Measurements from ENCODE around the gene TCF7.

Gene TCF7

DNA sequence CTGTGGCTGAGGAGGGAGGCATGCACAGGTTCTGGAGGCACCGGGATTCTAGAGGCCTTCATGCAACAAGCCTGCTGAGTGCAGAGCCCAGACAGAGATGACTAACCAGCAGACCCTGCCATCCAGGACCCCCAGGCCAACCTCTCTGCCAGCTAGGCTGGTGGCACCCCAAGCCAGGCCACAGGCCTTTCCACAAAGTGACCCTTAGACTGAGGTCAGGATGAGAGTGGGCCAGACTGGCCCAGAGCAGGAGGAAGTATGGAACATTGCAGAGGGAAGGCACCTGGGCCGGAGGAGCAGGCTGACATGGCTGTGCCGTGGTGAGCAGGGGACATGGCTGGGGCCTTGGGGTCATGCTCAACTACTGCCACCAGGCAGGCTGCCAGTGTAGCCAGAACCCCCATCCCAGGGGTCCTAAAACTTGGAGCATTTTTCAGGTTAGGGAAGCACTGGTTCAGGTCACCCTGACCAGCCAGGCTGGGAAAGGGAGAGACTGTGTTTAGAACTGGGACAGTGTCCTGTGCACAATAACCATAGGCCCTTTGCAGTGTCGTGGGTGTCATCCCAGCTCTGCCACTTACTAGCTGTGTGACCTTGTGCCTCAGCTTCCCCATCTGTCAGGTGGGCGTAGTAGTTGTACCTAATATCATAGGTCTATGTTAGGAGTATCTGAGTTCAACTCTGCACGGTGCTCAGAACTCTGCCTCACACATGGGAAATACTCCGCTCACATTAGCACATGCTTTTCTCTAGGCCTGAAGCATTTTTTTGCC lies 17.3 kb downstream of the TCF7 start:
- no peak for DNase-seq

- DNase-seq: no peak
Observed at GRCh38 chr5:134132372-134133187, 18.1 kb downstream of the TCF7 start.

- DNase-seq: no peak
Observed at GRCh38 chr5:134133188-134133994, 18.9 kb downstream of the TCF7 start.

- DNase-seq: no peak
Observed at GRCh38 chr5:134133995-134134541, 19.6 kb downstream of the TCF7 start.

DNA sequence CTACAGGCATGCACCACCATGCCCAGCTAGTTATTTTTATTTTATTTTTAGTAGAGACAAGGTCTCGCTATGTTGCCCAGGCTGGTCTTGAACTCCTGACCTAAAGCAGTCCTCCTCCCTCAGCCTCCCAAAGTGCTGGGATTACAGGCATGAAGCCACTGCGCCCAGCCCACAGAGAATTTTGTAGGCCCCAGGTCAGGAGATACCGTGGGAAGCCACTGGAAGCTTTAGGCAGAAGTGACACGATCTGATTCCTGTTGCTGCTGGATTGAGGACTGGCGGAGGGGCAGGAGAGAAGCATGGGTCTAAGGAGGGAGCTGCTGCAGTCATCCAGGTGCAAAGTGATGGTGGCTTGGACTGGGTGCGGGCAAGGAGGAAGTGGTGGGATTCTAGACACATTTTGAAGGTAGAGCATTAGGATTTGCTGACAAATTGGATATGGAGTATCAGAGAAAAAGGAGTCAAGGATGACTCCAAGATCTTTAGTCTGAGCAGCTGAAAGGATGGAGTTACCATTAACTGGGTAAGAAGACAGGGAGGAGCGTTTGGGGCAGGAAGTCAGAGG lies 20.7 kb downstream of the TCF7 start:
- DNase-seq: no peak

DNA sequence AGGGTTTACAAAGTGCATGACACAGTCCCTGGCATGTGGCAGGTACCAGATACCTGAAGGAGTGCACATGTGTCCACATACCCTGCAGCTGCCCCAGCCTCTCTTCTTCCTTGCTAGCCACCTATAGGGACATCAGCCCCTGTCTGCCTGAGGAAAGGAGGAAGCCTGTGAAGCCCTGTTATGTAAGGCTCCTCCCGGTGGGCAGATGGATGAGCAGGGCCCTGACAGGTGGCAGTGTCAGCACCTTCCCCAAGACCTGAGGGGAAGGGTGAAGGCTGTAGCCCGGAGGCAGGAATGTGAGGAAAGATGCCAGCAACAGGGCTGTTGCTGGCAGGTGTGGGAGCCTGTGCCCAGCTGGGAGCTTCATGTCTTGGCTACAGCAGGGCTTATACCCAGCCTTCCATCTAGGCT lies 21.7 kb downstream of the TCF7 start:
- no peak for DNase-seq

- no peak for DNase-seq
Observed at GRCh38 chr5:134136771-134137170, 22.3 kb downstream of the TCF7 start.

- DNase-seq: no peak
Observed at GRCh38 chr5:134138416-134139376, 24.2 kb downstream of the TCF7 start.

- DNase-seq: no peak
Observed at GRCh38 chr5:134139377-134139851, 24.9 kb downstream of the TCF7 start.

DNA sequence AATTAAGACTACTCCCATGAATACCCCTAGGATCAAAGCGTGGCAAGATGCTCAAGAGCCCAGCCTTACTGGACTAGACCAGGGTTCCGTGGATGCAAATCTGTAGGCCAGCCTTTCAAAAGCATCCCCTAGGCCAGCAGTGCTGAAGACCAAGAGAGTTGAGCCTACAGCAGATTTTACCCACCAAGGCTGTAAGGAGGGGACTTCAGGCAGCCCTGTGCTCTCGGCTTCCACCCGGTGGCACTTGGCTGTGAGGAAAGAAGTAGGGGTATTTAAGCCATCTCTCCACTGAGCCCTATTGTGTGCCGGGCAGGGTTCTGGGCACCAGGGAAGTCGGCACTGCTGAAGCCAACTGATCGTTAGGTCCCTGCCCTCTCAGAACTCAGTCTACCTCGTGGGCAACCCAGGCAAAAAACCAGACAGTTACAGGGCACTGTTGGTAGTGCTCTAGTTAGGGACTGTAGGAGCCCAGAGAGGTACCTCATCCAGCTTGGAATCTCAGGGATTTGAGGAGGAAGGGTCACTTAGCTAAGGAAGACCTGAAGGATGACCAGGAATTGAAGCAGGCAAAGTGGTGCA lies 25.5 kb downstream of the TCF7 start:
- no peak for DNase-seq

GRCh38 chr5:134140530-134141201 lies 26.2 kb downstream of the TCF7 start:
- peak; percentile 82 for DNase-seq

GRCh38 chr5:134141331-134142050 lies 27.0 kb downstream of the TCF7 start:
- no peak for DNase-seq

DNA sequence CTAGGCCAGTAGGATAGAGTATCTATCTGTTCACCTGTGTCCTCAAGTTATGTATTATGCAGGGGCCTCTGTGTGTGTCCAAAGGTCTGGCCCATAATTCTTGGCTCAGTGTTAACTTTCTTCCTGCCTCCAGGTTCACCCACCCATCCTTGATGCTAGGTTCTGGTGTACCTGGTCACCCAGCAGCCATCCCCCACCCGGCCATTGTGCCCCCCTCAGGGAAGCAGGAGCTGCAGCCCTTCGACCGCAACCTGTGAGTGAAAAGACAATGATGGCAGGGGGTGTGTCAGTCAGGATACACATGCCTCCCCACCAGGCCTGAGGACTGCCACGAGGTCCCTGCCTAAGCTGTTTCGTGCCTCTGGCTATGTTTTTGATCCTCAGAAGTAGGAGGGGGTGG lies 27.6 kb downstream of the TCF7 start:
- no peak for DNase-seq

DNA sequence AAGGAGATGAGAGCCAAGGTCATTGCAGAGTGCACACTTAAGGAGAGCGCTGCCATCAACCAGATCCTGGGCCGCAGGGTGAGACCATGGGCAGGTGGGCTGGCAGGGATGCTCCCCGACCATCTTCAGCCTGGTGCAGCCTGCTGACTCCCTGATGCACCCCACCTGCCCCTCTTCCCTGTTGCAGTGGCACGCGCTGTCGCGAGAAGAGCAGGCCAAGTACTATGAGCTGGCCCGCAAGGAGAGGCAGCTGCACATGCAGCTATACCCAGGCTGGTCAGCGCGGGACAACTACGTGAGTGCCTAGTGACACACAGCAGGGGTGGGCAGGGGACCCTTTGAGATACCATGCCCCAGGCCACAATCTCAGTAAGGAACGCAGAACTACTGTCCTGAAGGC lies 28.3 kb downstream of the TCF7 start:
- no peak for DNase-seq

GRCh38 chr5:134143431-134143830 lies 28.9 kb downstream of the TCF7 start:
- no peak for DNase-seq

- no peak for DNase-seq
Observed at GRCh38 chr5:134143944-134144941, 29.8 kb downstream of the TCF7 start.

- DNase-seq: no peak
Observed at GRCh38 chr5:134145041-134145757, 30.7 kb downstream of the TCF7 start.
